SK-N-SH treated with all-trans-retinoic acid at 6 μM for 48 hours (cell line): Measurements from ENCODE around the gene MRTFA.

Experiments used
- ARNTL ChIP-seq: fragments of 450-650 bp; formaldehyde crosslinking; IDR thresholded peaks from 2 replicates; pipeline ENCODE4 v1.5.0; 2020; ENCODE audit warnings: low read depth, mild to moderate bottlenecking, moderate library complexity, borderline replicate concordance
- CREB5 ChIP-seq: fragments of 250-450 bp; sonication (Bioruptor Pico); IDR thresholded peaks from 2 replicates; pipeline ENCODE4 v1.5.1; 2020; ENCODE audit warnings: low read depth, mild to moderate bottlenecking, moderate library complexity
- PATZ1 ChIP-seq: fragments of 250-450 bp; sonication (Bioruptor Pico); IDR thresholded peaks from 2 replicates; pipeline ENCODE4 v1.8.0; 2020; ENCODE audit warnings: mild to moderate bottlenecking, moderate library complexity, borderline replicate concordance
- RARB ChIP-seq: fragments of 250-450 bp; sonication (Bioruptor Pico); IDR thresholded peaks from 2 replicates; pipeline ENCODE4 v1.8.0; 2021; ENCODE audit warnings: mild to moderate bottlenecking, moderate library complexity
- ZC3H10 ChIP-seq: fragments of 250-450 bp; sonication (Bioruptor Pico); IDR thresholded peaks from 2 replicates; pipeline ENCODE4 v1.5.1; 2021; ENCODE audit warnings: mild to moderate bottlenecking, moderate library complexity
- ZFP3 ChIP-seq: fragments of 250-450 bp; sonication (Bioruptor Pico); IDR thresholded peaks from 2 replicates; pipeline ENCODE4 v1.5.0; 2020; ENCODE audit warnings: mild to moderate bottlenecking, moderate library complexity
- ZNF8 ChIP-seq: fragments of 450-650 bp; formaldehyde crosslinking; IDR thresholded peaks from 2 replicates; pipeline ENCODE4 v1.5.0; 2020; ENCODE audit warnings: mild to moderate bottlenecking, moderate library complexity

- TF ChIP-seq ZFP3 (CRISPR knock-in tag) (no peak), ZNF8 (no peak), CREB5 (CRISPR knock-in tag) (no peak), ARNTL (no peak), RARB (CRISPR knock-in tag) (no peak), PATZ1 (CRISPR knock-in tag) (no peak), ZC3H10 (CRISPR knock-in tag) (no peak)
Observed at GRCh38 chr22:40529821-40530220, 106.7 kb downstream of the MRTFA start.
